Adrenal gland (tissue), 12 donors: ENCODE results near the gene ZNRF1. TPM values are rescaled to one million over a fixed set of nuclear protein-coding genes. Genes with fewer than 3 reads are reported as not detected.
A peak's percentile ranks its signal among the peaks of the same experiment; 100 is the strongest.

Experiments used
- DNase-seq, 7 donors: peaks; one replicate each; pipeline ENCODE4 v3.0.0-alpha.2; 2019 to 2020
- H3K27ac ChIP-seq, 5 donors: fragments of 200-600 bp; sonication (generic) in 4 of 5; 1 replicate in 3 of 5; 2 replicates in 2 of 5; pipeline versions ENCODE4 v1.5.1 to v1.8.0; 2016 to 2020; ENCODE audit warnings: mild to moderate bottlenecking in 1 of 5
- H3K27me3 ChIP-seq: fragments of 200-600 bp; 2 replicates; pipeline ENCODE4 v1.8.0; 2021
- H3K36me3 ChIP-seq, 2 donors: fragments of 200-600 bp; replicated peaks in 1 of 2; 1 replicate in 1 of 2; 2 replicates in 1 of 2; pipeline versions ENCODE4 v1.5.1 to v1.8.0; 2018 to 2022
- H3K4me1 ChIP-seq, 2 donors: fragments of 200-600 bp; replicated peaks in 1 of 2; 1 replicate in 1 of 2; 2 replicates in 1 of 2; pipeline versions ENCODE4 v1.5.1 to v1.8.0; 2018 to 2021
- H3K4me3 ChIP-seq, 4 donors: fragments of 200-600 bp; sonication (generic) in 3 of 4; one replicate each; pipeline ENCODE4 v1.5.1; 2016 to 2018
- H3K9me3 ChIP-seq, 3 donors: fragments of 200-600 bp; sonication (generic) in 1 of 3; replicated peaks in 1 of 3; 1 replicate in 2 of 3; 2 replicates in 1 of 3; pipeline versions ENCODE4 v1.5.1 to v1.8.0; 2016 to 2021
- CTCF ChIP-seq, 6 experiments: fragments of 450-650 bp in 4 of 6; fragments of 200-600 bp in 2 of 6; sonication (generic) in 1 of 6; IDR thresholded peaks; 1 replicate in 5 of 6; 2 replicates in 1 of 6; pipeline versions ENCODE4 v1.5.1 to v1.8.0; 2016 to 2021; ENCODE audit warnings: antibody characterized with exemption in 6 of 6, mild to moderate bottlenecking in 2 of 6, moderate library complexity in 1 of 6
- POLR2A ChIP-seq, 2 donors: fragments of 450-650 bp; IDR thresholded peaks; one replicate each; pipeline ENCODE4 v1.6.1; 2017; ENCODE audit warnings: antibody characterized with exemption in 2 of 2, mild to moderate bottlenecking in 2 of 2, moderate library complexity in 1 of 2
- WGBS, 4 donors: extraction: QIAGEN DNeasy Blood & Tissue Kit in 2 of 4; methylation state at CpG; one replicate each; pipeline versions ENCODE4 v1.1.5 to v1.1.7; 2013 to 2017; 5-methylcytosine and 5-hydroxymethylcytosine counted together
- intact Hi-C, 2 donors: fragments of 100-400 bp; cut with DNase I; formaldehyde crosslinking; loops; one replicate each; pipeline versions ENCODE4 v1.14.1 to v1.15.0; 2022 to 2023
- polyA plus RNA-seq, 3 donors: library from polyadenylated mRNA; stranded (reverse); fragments of 200-250 nt in 2 of 3; fragments of 350-450 nt in 1 of 3; fragmentation: Illumina TruSeq in 1 of 3; extraction: RNeasy Lipid Tissue Mini Kit (QIAGEN cat#74804) in 1 of 3; gene quantifications; one replicate each; pipeline ENCODE4 v1.2.3, GENCODE V29; 2013 to 2014
- total RNA-seq, 9 donors: library from RNA; depleted of rRNA in 4 of 9; stranded (reverse); fragments of >200 nt in 4 of 9; fragments of 120-200 nt in 1 of 9; fragmentation: NEBNext Ultra II Directional in 1 of 9; extraction: Animal tissue kit (Norgen Biotek cat#: 25700) in 1 of 9; gene quantifications; one replicate each; pipeline versions ENCODE4 v1.1.0 to v1.2.4, GENCODE V29; 2013 to 2023
- donor health status: healthy with polysubstance abuse.
- donor health status: Bipolar disorder and iron deficiency.
- donor health status: DM: yes; HTN: yes; CAD: no.
- donor health status: DM: no; HTN: no; CAD: no.
- donor health status: DM: no; HTN: no; CAD: no.
- donor health status: DM: yes; HTN: yes; CAD: no.

The ZNRF1 gene
- total and polyA plus RNA-seq, 12 donors, result 9.9 to 29.2 (median 25.4) TPM

- no peak overlapping the region for H3K4me3 ChIP-seq
- H3K27ac ChIP-seq, result no peak overlapping the region
- WGBS, 4 donors, result 84 to 92% (median 86%) methylated on average over 10 to 11 of the region's 11 CpGs
- H3K27me3 ChIP-seq, result no peaks in the 10 kb centered on the region
- peaks cover 0 to 50% of the 10 kb centered on the region in 2 donors for H3K36me3 ChIP-seq
- DNase-seq, result peak in 1 of 7 donors; percentile 33
- no peaks in the 10 kb centered on the region for H3K9me3 ChIP-seq
- intact Hi-C loops, result no loop called here
- no peaks in the 10 kb centered on the region for H3K4me1 ChIP-seq
- no peak for TF ChIP-seq CTCF (IDR thresholded peaks at IDR 0.05)
Measured at GRCh38 chr16:74951206-74951605, 47.6 kb upstream of the ZNRF1 start.

- DNase-seq, result peak in 4 of 7 donors; percentile 12 to 51 (median 36)
- Histone ChIP-seq H3K4me1 (no peaks in the 10 kb centered on the region), H3K36me3 (peaks cover 0 to 48% of the 10 kb centered on the region in 2 donors), H3K27me3 (no peaks in the 10 kb centered on the region), H3K4me3 (no peak overlapping the region), H3K9me3 (no peaks in the 10 kb centered on the region), H3K27ac (no peak overlapping the region)
- TF ChIP-seq POLR2A (IDR thresholded peaks at IDR 0.05) (no peak), CTCF (IDR thresholded peaks at IDR 0.05) (no peak)
- intact Hi-C loops, result no loop called here
- WGBS, 4 donors, result 54 to 64% (median 57%) methylated on average over 4 of the region's 4 CpGs
Measured at GRCh38 chr16:74951681-74952080, 47.1 kb upstream of the ZNRF1 start.

GRCh38 chr16:74954763-74955162 is 44.1 kb upstream of the ZNRF1 start:
- Histone ChIP-seq H3K27me3 (no peaks in the 10 kb centered on the region), H3K4me3 (no peak overlapping the region), H3K9me3 (no peaks in the 10 kb centered on the region), H3K36me3 (peaks cover 0 to 25% of the 10 kb centered on the region in 2 donors), H3K27ac (no peak overlapping the region), H3K4me1 (no peaks in the 10 kb centered on the region)
- TF ChIP-seq CTCF (IDR thresholded peaks at IDR 0.05) (no peak), POLR2A (IDR thresholded peaks at IDR 0.05) (no peak)
- DNase-seq, result peak in 1 of 7 donors; percentile 24
- intact Hi-C loops, result no loop called here
- 88 to 92% (median 88%) methylated on average over 4 of the region's 4 CpGs for WGBS, 4 donors

- Histone ChIP-seq H3K4me3 (no peak overlapping the region), H3K9me3 (no peaks in the 10 kb centered on the region), H3K27ac (no peak overlapping the region), H3K4me1 (peaks cover 0 to 8% of the 10 kb centered on the region in 2 donors), H3K36me3 (no peaks in the 10 kb centered on the region), H3K27me3 (no peaks in the 10 kb centered on the region)
- no peak for TF ChIP-seq POLR2A (IDR thresholded peaks at IDR 0.05)
- TF ChIP-seq CTCF (IDR thresholded peaks at IDR 0.05), result no peak
- intact Hi-C loops, result no loop called here
- WGBS, 4 donors, result 89 to 99% (median 97%) methylated on average over 7 to 10 of the region's 10 CpGs
- DNase-seq, result no peak
Measured at GRCh38 chr16:74973304-74973703, 25.5 kb upstream of the ZNRF1 start.
